D721Med (cell line): Measurements from ENCODE around the gene FBXW11.
"Not testable (repeated sequence)": the region's sequence is repeated elsewhere in the genome, so short reads cannot be mapped to it uniquely, and the experiment has no call there.

ENCODE experiments used
- DNase-seq: peaks from one replicate; pipeline ENCODE4 v3.0.0; 2011; ENCODE audit warnings: low spot score; ENCODE audit not compliant: insufficient read length
- FAIRE-seq: peaks from 2 replicates; lab custom pipeline; 2011; peaks lifted over from hg19 to GRCh38; lab: Jason Lieb, UNC
- TF ChIP-seq, protein P1 (sequence below): IDR thresholded peaks from 2 replicates; pipeline ENCODE4 v1.5.1; 2012; ENCODE audit warnings: mild to moderate bottlenecking, control low read depth; ENCODE audit not compliant: insufficient read depth; ENCODE audit errors: missing control alignments

Gene FBXW11

DNA sequence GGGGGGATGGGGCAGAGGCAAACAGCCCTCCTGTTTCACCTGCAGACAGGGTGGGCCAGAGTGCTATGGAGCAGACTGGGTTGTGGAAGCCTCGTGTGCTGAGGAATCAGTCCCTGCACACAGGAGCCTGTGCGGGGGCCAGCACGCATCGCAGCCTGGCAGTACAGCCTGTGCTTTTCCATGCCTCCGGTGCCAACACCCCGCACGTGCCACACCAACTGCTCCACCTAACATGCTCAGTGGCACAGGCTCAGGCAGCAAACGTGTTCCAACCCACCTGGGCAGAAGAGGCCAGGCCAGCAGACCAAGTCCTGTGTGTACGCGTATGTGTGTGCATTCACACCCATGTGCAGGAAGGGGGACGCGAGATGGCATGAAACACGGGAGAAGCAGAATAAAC, 37.4 kb upstream of the FBXW11 start:
- DNase-seq (no peak), FAIRE-seq (no peak)

DNA sequence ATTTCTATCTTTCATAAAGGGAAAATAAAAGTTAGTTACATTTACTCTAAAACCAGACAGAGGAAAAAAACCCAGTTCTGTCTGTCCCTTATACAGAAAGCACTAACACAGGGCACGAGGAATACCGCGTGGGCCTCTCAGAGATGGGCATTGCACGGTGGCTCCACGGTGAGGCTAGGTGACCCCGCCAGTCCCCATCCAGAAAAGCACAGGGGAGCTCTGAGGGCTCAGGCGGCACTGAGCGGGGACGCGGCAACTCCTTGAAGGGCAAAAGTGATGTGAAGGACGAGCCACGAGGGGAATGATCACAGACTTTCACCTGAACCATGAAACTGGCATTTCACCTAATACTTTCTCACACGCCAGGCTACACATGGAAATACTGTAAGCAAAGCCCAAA, 35.7 kb upstream of the FBXW11 start:
- TF ChIP-seq, protein P1, sequence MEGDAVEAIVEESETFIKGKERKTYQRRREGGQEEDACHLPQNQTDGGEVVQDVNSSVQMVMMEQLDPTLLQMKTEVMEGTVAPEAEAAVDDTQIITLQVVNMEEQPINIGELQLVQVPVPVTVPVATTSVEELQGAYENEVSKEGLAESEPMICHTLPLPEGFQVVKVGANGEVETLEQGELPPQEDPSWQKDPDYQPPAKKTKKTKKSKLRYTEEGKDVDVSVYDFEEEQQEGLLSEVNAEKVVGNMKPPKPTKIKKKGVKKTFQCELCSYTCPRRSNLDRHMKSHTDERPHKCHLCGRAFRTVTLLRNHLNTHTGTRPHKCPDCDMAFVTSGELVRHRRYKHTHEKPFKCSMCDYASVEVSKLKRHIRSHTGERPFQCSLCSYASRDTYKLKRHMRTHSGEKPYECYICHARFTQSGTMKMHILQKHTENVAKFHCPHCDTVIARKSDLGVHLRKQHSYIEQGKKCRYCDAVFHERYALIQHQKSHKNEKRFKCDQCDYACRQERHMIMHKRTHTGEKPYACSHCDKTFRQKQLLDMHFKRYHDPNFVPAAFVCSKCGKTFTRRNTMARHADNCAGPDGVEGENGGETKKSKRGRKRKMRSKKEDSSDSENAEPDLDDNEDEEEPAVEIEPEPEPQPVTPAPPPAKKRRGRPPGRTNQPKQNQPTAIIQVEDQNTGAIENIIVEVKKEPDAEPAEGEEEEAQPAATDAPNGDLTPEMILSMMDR, result no peak
- FAIRE-seq, result no peak
- no peak for DNase-seq

More for the DNA sequence above, 37.4 kb upstream of the FBXW11 start:
- TF ChIP-seq, protein P1, result no peak

DNA sequence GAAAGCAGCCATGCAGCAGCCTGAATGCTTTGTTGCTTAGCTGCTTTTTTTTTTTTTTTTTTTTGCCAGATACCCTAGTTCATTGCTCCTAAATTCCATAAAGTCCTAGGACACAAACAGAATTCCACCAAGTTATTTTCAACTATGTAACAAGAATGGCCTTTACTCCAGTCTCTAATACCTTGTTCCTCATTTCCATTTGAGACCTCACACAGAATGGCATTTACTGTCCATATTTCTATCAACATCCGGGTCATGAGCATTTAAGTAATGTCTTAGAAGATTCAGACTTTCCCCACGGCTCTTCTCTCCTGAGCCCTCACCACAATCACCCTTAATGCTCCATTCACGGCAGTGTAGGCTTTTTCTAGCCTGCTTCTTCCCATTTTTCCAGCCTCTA, 31.7 kb upstream of the FBXW11 start:
- TF ChIP-seq, protein P1, result no peak
- DNase-seq (no peak), FAIRE-seq (no peak)

DNA sequence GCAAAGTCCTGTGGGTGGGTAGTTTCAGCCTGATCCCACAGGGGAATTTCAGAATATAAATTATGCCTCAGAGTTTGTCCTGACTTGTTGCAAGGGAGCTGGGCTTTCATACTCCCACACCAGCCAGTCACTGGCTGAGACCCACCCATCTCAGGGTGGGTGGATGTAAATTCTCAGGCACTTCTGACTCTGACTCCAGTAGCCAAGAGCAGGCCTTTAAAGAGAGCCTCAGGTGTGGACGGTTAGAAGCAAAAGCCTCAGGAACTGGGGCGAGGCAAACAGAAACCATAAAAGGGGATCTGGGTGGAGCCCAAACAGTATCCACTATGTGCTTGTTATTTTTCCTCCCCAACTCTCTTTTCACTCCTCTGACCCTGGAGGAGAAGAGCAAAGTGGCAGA, 28.6 kb upstream of the FBXW11 start:
- TF ChIP-seq, protein P1, result no peak
- no peak for FAIRE-seq
- DNase-seq, result no peak

DNA sequence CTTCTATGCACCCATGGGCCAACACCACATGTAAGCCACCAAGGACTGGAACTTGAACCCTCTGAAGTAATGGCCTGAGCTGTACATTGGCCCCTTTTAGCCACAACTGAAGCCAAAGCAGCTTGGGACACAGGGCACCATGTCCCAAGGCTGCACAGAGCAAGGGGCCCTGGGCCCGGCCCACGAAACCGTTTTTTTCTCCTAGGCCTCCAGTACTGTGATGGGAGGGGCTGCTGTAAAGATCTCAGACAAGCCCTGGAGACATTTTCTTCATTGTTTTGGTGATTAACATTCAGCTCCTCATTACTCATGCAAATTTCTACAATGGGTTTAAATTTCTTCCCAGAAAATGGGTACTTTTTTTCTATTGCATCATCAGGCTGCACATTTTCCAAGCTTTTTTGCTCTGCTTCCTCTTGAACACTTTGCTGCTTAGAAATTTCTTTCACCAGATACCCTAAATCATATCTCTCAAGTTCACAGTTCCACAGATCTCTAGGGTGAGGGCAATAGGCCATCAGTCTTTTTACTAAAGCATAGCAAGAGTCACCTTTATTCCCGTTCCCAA, 25.5 kb upstream of the FBXW11 start:
- FAIRE-seq, result no peak
- DNase-seq, result no peak
- TF ChIP-seq, protein P1, result no peak

DNA sequence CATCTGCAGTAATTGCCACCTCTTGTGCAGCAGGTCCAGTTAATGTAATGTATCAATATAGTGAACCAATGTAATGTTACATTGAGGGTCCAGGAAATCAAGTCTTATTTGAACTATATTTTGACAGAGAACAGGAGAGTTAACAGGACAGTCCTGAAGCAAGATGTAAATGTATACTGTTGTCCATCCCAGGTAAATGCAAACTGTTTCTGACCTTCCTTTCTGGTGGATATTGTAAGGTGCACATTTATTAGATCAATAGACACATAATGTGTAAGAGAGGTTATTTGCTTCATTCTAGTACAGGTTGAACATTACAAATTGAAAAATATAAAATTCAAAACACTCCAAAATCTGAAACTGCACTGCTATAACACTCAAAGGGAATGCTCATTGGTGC, 23.4 kb upstream of the FBXW11 start:
- FAIRE-seq (no peak), DNase-seq (no peak)
- TF ChIP-seq, protein P1, result no peak

DNA sequence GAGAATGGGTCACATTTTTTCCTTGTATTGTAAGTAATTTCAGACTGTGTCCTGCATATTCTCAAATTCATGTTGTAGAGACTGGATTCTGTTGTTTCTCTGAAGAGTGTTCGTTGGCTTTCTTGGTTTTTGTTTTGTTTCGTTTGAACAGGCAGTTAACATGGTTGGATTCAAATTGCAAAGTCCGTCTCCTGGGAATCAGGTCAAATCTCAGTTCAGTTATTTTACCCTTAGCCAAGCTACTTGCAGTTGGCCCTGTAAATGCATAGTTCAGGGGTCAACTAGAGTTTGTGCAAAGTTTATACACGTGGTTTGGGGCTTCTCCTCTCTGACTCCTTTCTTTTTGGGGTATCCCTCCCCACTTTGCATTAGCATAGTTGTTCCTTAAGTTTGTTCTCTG, 21.7 kb upstream of the FBXW11 start:
- FAIRE-seq, result no peak
- TF ChIP-seq, protein P1, result no peak

DNA sequence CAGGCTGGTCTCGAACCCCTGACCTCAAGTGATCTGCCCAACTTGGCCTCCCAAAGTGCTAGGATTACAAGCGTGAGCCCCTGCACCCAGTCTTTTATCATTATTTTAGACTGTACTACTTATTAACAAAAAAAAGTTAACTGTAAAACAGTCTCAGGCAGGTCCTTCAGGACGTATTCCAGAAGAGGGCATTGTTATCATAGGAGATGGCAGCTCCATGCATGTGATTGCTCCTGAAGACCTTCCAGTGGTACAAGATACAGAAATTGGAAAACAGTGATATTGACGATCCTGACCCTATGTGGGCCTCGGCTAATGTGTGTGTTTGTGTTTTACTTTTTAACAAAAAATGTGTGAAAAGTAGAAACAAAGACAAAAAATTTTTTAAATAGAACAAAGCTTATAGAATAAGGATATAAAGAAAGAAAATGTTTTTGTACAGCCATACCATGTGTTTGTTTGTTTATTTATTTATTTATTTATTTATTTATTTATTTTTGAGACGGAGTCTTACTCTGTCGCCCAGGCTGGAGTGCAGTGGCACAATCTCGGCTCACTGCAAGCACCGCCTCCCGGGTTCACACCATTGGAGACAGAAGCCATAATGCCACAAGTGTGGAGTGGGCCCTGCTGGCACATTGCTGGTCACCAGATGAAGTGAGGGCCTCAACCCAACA, 13.8 kb upstream of the FBXW11 start:
- not testable (repeated sequence) for FAIRE-seq, DNase-seq

More for the DNA sequence above, 21.7 kb upstream of the FBXW11 start:
- DNase-seq, result no peak
